Liver (tissue), 9 donors: ENCODE data around the gene CACNA1D. TPM values are rescaled to one million over a fixed set of nuclear protein-coding genes. Genes with fewer than 3 reads are reported as not detected.

ENCODE experiments used
- DNase-seq: peaks from one replicate; pipeline ENCODE4 v3.0.0-alpha.2; 2017; ENCODE audit warnings: low spot score
- H3K27ac ChIP-seq, 2 donors: one replicate each; pipeline ENCODE4 v1.7.0; 2013; ENCODE audit warnings: inconsistent platforms in 2 of 2, low read length in 2 of 2, control low read depth in 1 of 2, low read depth in 1 of 2, mild to moderate bottlenecking in 1 of 2
- H3K27me3 ChIP-seq, 4 donors: one replicate each; pipeline versions ENCODE4 v1.6.1 to v1.7.0; 2013; ENCODE audit warnings: low read length in 3 of 4, inconsistent platforms in 1 of 4, mild to moderate bottlenecking in 1 of 4, moderate library complexity in 1 of 4; ENCODE audit not compliant: control insufficient read depth in 4 of 4, insufficient read depth in 4 of 4
- H3K36me3 ChIP-seq, 4 donors: one replicate each; pipeline versions ENCODE4 v1.6.1 to v1.7.0; 2013; ENCODE audit warnings: low read length in 3 of 4, mild to moderate bottlenecking in 3 of 4, low read depth in 1 of 4, moderate library complexity in 1 of 4; ENCODE audit not compliant: control insufficient read depth in 4 of 4, insufficient read depth in 3 of 4
- H3K4me1 ChIP-seq, 4 donors: one replicate each; pipeline versions ENCODE4 v1.6.1 to v1.7.0; 2013; ENCODE audit warnings: low read length in 3 of 4, mild to moderate bottlenecking in 3 of 4, moderate library complexity in 1 of 4; ENCODE audit not compliant: control insufficient read depth in 4 of 4, insufficient read depth in 4 of 4
- H3K4me3 ChIP-seq, 3 donors: one replicate each; pipeline versions ENCODE4 v1.6.1 to v1.7.0; 2013; ENCODE audit warnings: low read length in 3 of 3, control low read depth in 1 of 3, low read depth in 1 of 3, mild to moderate bottlenecking in 1 of 3
- H3K9ac ChIP-seq, 2 donors: one replicate each; pipeline ENCODE4 v1.7.0; 2013; ENCODE audit warnings: low read length in 2 of 2, mild to moderate bottlenecking in 2 of 2, moderate library complexity in 2 of 2, control low read depth in 1 of 2, low read depth in 1 of 2
- H3K9me3 ChIP-seq, 4 donors: one replicate each; pipeline versions ENCODE4 v1.6.1 to v1.7.0; 2013; ENCODE audit warnings: low read length in 3 of 4; ENCODE audit not compliant: control insufficient read depth in 4 of 4
- ATF3 ChIP-seq: IDR thresholded peaks from 2 replicates; pipeline ENCODE4 v1.6.1; 2016; ENCODE audit warnings: antibody characterized with exemption
- CTCF ChIP-seq: fragments of 150-350 bp; IDR thresholded peaks from 2 replicates; pipeline ENCODE4 v1.5.1; 2017; ENCODE audit warnings: improper control_type of control experiment, low read depth, low read length; ENCODE audit not compliant: missing input control
- FOXA1 ChIP-seq: IDR thresholded peaks from 2 replicates; pipeline ENCODE4 v1.6.1; 2016; ENCODE audit warnings: antibody characterized with exemption
- FOXA2 ChIP-seq: IDR thresholded peaks from 2 replicates; pipeline ENCODE4 v1.6.1; 2016; ENCODE audit warnings: antibody characterized with exemption
- GABPA ChIP-seq, 2 donors: IDR thresholded peaks in 1 of 2; conservative IDR thresholded peaks in 1 of 2; 2 replicates each; pipeline ENCODE4 v1.6.1; 2016; ENCODE audit warnings: antibody characterized with exemption in 2 of 2, mild to moderate bottlenecking in 1 of 2, moderate library complexity in 1 of 2
- HNF4A ChIP-seq, 2 donors: conservative IDR thresholded peaks; 2 replicates each; pipeline ENCODE4 v1.6.1; 2016; ENCODE audit warnings: antibody characterized with exemption in 2 of 2, mild to moderate bottlenecking in 2 of 2
- HNF4G ChIP-seq: IDR thresholded peaks from 2 replicates; pipeline ENCODE4 v1.6.1; 2016; ENCODE audit warnings: antibody characterized with exemption
- JUND ChIP-seq, 2 donors: IDR thresholded peaks; 2 replicates each; pipeline ENCODE4 v1.6.1; 2016; ENCODE audit warnings: antibody characterized with exemption in 2 of 2
- MAX ChIP-seq: IDR thresholded peaks from 2 replicates; pipeline ENCODE4 v1.6.1; 2016; ENCODE audit warnings: antibody characterized with exemption
- NR2F2 ChIP-seq: IDR thresholded peaks from 2 replicates; pipeline ENCODE4 v1.6.1; 2016; ENCODE audit warnings: antibody characterized with exemption
- RAD21 ChIP-seq, 2 donors: IDR thresholded peaks; 2 replicates each; pipeline ENCODE4 v1.6.1; 2016; ENCODE audit warnings: antibody characterized with exemption in 2 of 2, mild to moderate bottlenecking in 2 of 2
- REST ChIP-seq: IDR thresholded peaks from 2 replicates; pipeline ENCODE4 v1.6.1; 2016; ENCODE audit warnings: antibody characterized with exemption, mild to moderate bottlenecking
- RXRA ChIP-seq, 2 donors: IDR thresholded peaks; 2 replicates each; pipeline ENCODE4 v1.6.1; 2017 to 2018; ENCODE audit warnings: antibody characterized with exemption in 2 of 2, mild to moderate bottlenecking in 1 of 2
- SP1 ChIP-seq: IDR thresholded peaks from 2 replicates; pipeline ENCODE4 v1.6.1; 2018; ENCODE audit warnings: antibody characterized with exemption, mild to moderate bottlenecking
- YY1 ChIP-seq: IDR thresholded peaks from 2 replicates; pipeline ENCODE4 v1.6.1; 2016; ENCODE audit warnings: antibody characterized with exemption, mild to moderate bottlenecking
- ZBTB33 ChIP-seq: IDR thresholded peaks from 2 replicates; pipeline ENCODE4 v1.6.1; 2016; ENCODE audit warnings: antibody characterized with exemption
- whole genome bisulfite sequencing: extraction: QIAGEN DNeasy Blood & Tissue Kit; methylation state at CpG from one replicate; pipeline ENCODE4 v1.1.7; 2013; 5-methylcytosine and 5-hydroxymethylcytosine counted together
- polyA plus RNA-seq, 2 donors: library from polyadenylated mRNA; stranded (reverse) in 1 of 2; unstranded in 1 of 2; fragments of 200-250 nt in 1 of 2; fragments of >200 nt in 1 of 2; fragmentation: Nextera tagmentation in 1 of 2; extraction: Ambion mirVana in 1 of 2; gene quantifications; one replicate each; pipeline versions ENCODE4 v1.2.1 to v1.2.3, GENCODE V29; 2013 to 2015
- total RNA-seq, 2 donors: library from RNA; depleted of rRNA; stranded (reverse); fragments of >200 nt; gene quantifications; one replicate each; pipeline ENCODE4 v1.2.3, GENCODE V29; 2014
- donor health status: healthy.
- donor health status: healthy.
- donor health status: healthy.
- donor health status: healthy.
- donor health status: healthy.

CACNA1D gene
- total and polyA plus RNA-seq, 4 donors: 1.8 to 18.9 (median 3.4) TPM

GRCh38 chr3:53489386-53489785, 5.0 kb upstream of the CACNA1D start:
- no peak for DNase-seq
- Histone ChIP-seq H3K9ac (no peak overlapping the region), H3K36me3 (no peaks in the 10 kb centered on the region), H3K4me1 (peaks cover 0 to 6% (median 4%) of the 10 kb centered on the region in 4 donors), H3K9me3 (no peaks in the 10 kb centered on the region), H3K4me3 (no peak overlapping the region), H3K27me3 (no peaks in the 10 kb centered on the region), H3K27ac (no peak overlapping the region)
- TF ChIP-seq HNF4A (conservative IDR thresholded peaks at IDR 0.05) (no peak), NR2F2 (no peak), YY1 (no peak), FOXA2 (no peak), ZBTB33 (no peak), RAD21 (IDR thresholded peaks at IDR 0.05) (no peak), ATF3 (no peak), CTCF (no peak), GABPA (IDR thresholded peaks at IDR 0.05 in 1 of 2, conservative IDR thresholded peaks at IDR 0.05 in 1 of 2) (no peak), SP1 (no peak), RXRA (IDR thresholded peaks at IDR 0.05) (no peak), FOXA1 (no peak), HNF4G (no peak), MAX (no peak), REST (no peak), JUND (IDR thresholded peaks at IDR 0.05) (no peak)
- 95% methylated on average over 2 of the region's 2 CpGs for WGBS
